Tibial artery (tissue), 4 donors: ENCODE measurements around the gene LYG2.

Experiments
- DNase-seq, 2 donors: peaks; one replicate each; pipeline ENCODE4 v3.0.0-alpha.2; 2019
- H3K27ac ChIP-seq, 2 donors: fragments of 200-600 bp; sonication (generic) in 1 of 2; 1 replicate in 1 of 2; 2 replicates in 1 of 2; pipeline ENCODE4 v1.5.1; 2018 to 2019; ENCODE audit warnings: mild to moderate bottlenecking in 1 of 2
- H3K27me3 ChIP-seq, 2 donors: fragments of 200-600 bp; sonication (generic) in 1 of 2; one replicate each; pipeline versions ENCODE4 v1.5.1 to v1.6.0; 2016 to 2019
- H3K36me3 ChIP-seq, 3 donors: fragments of 200-600 bp; sonication (generic) in 2 of 3; one replicate each; pipeline ENCODE4 v1.5.1; 2016 to 2019; ENCODE audit warnings: mild to moderate bottlenecking in 2 of 3
- H3K4me1 ChIP-seq, 4 donors: fragments of 200-600 bp; sonication (generic) in 2 of 4; 1 replicate in 3 of 4; 2 replicates in 1 of 4; pipeline ENCODE4 v1.5.1; 2016 to 2019
- H3K4me3 ChIP-seq, 2 donors: fragments of 200-600 bp; sonication (generic) in 1 of 2; 1 replicate in 1 of 2; 2 replicates in 1 of 2; pipeline ENCODE4 v1.5.1; 2018 to 2019; ENCODE audit warnings: mild to moderate bottlenecking in 2 of 2
- H3K9me3 ChIP-seq, 3 donors: fragments of 200-600 bp; sonication (generic) in 1 of 3; one replicate each; pipeline ENCODE4 v1.5.1; 2016 to 2019
- CTCF ChIP-seq, 2 experiments: fragments of 200-600 bp in 1 of 2; fragments of 450-650 bp in 1 of 2; IDR thresholded peaks; one replicate each; pipeline ENCODE4 v1.5.1; 2017 to 2019; ENCODE audit warnings: antibody characterized with exemption in 2 of 2, mild to moderate bottlenecking in 1 of 2, moderate library complexity in 1 of 2
- intact Hi-C: fragments of 100-400 bp; cut with DNase I; formaldehyde crosslinking; loops from one replicate; pipeline ENCODE4 v1.15.0; 2023; ENCODE audit warnings: low total_unique reads

LYG2 gene

GRCh38 chr2:99217929-99218501, 37.5 kb downstream of the LYG2 start:
- H3K27me3 ChIP-seq: no peaks in the 10 kb centered on the region
- H3K36me3 ChIP-seq: peaks cover 0 to 21% (median 10%) of the 10 kb centered on the region in 3 donors
- intact Hi-C loops: no loop called here
- H3K4me1 ChIP-seq: no peaks in the 10 kb centered on the region
- H3K27ac ChIP-seq: no peak overlapping the region
- H3K9me3 ChIP-seq: no peaks in the 10 kb centered on the region
- DNase-seq: no peak
- no peak overlapping the region for H3K4me3 ChIP-seq
- no peak for TF ChIP-seq CTCF (IDR thresholded peaks at IDR 0.05)

GRCh38 chr2:99216096-99216495, 39.4 kb downstream of the LYG2 start:
- Histone ChIP-seq H3K36me3 (peaks cover 0 to 21% (median 6%) of the 10 kb centered on the region in 3 donors), H3K27ac (no peak overlapping the region), H3K4me3 (no peak overlapping the region), H3K4me1 (no peaks in the 10 kb centered on the region), H3K27me3 (no peaks in the 10 kb centered on the region), H3K9me3 (no peaks in the 10 kb centered on the region)
- DNase-seq: no peak
- intact Hi-C loops: no loop called here
- no peak for TF ChIP-seq CTCF (IDR thresholded peaks at IDR 0.05)

- Histone ChIP-seq H3K4me3 (no peak overlapping the region), H3K36me3 (no peaks in the 10 kb centered on the region), H3K27ac (no peak overlapping the region), H3K9me3 (no peaks in the 10 kb centered on the region), H3K4me1 (no peaks in the 10 kb centered on the region), H3K27me3 (no peaks in the 10 kb centered on the region)
- no peak for DNase-seq
- intact Hi-C loops: no loop called here
- no peak for TF ChIP-seq CTCF (IDR thresholded peaks at IDR 0.05)
Measured at GRCh38 chr2:99205491-99205890, 50.0 kb downstream of the LYG2 start.

GRCh38 chr2:99201959-99202678, 53.3 kb downstream of the LYG2 start:
- Histone ChIP-seq H3K9me3 (no peaks in the 10 kb centered on the region), H3K27ac (no peak overlapping the region), H3K4me3 (no peak overlapping the region), H3K36me3 (peaks cover 11 to 18% (median 14%) of the 10 kb centered on the region in 3 donors), H3K27me3 (no peaks in the 10 kb centered on the region), H3K4me1 (no peaks in the 10 kb centered on the region)
- TF ChIP-seq CTCF (IDR thresholded peaks at IDR 0.05): no peak
- no peak for DNase-seq
- intact Hi-C loops: no loop called here

- Histone ChIP-seq H3K4me3 (no peak overlapping the region), H3K9me3 (no peaks in the 10 kb centered on the region), H3K36me3 (peaks cover 30 to 37% (median 31%) of the 10 kb centered on the region in 3 donors), H3K27ac (no peak overlapping the region), H3K27me3 (no peaks in the 10 kb centered on the region), H3K4me1 (no peaks in the 10 kb centered on the region)
- no peak for DNase-seq
- intact Hi-C loops: no loop called here
- TF ChIP-seq CTCF (IDR thresholded peaks at IDR 0.05): no peak
Measured at GRCh38 chr2:99200076-99200800, 55.2 kb downstream of the LYG2 start.
